Measurements from ENCODE around the gene C15orf62. TPM values are rescaled to one million over a fixed set of nuclear protein-coding genes. Genes with fewer than 3 reads are reported as not detected.

Gene C15orf62
- total RNA-seq, 4 donors from 2014 or later = 0.13 to 0.79 (median 0.22) TPM; not detected in 1

GRCh38 chr15:40747685-40748631 is 21.8 kb upstream of the C15orf62 start:
- intact Hi-C loops (cut with DNase I) = no loop called here
- no peaks in the 10 kb centered on the region for H3K4me1 ChIP-seq
- DNase-seq = no peak
- no peaks in the 10 kb centered on the region for H3K27me3 ChIP-seq
- no peaks in the 10 kb centered on the region for H3K9me3 ChIP-seq
- 89 to 91% methylated on average over 7 of the region's 7 CpGs for WGBS, 2 donors
- TF ChIP-seq, protein P1, sequence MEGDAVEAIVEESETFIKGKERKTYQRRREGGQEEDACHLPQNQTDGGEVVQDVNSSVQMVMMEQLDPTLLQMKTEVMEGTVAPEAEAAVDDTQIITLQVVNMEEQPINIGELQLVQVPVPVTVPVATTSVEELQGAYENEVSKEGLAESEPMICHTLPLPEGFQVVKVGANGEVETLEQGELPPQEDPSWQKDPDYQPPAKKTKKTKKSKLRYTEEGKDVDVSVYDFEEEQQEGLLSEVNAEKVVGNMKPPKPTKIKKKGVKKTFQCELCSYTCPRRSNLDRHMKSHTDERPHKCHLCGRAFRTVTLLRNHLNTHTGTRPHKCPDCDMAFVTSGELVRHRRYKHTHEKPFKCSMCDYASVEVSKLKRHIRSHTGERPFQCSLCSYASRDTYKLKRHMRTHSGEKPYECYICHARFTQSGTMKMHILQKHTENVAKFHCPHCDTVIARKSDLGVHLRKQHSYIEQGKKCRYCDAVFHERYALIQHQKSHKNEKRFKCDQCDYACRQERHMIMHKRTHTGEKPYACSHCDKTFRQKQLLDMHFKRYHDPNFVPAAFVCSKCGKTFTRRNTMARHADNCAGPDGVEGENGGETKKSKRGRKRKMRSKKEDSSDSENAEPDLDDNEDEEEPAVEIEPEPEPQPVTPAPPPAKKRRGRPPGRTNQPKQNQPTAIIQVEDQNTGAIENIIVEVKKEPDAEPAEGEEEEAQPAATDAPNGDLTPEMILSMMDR (IDR thresholded peaks at IDR 0.05) = no peak
- TF ChIP-seq POLR2A (IDR thresholded peaks at IDR 0.05) = no peak
- H3K36me3 ChIP-seq = peaks cover 22 to 41% of the 10 kb centered on the region in 2 donors
- no peak overlapping the region for H3K4me3 ChIP-seq (replicated peaks in 1 of 3)
- H3K27ac ChIP-seq = no peak overlapping the region

DNA sequence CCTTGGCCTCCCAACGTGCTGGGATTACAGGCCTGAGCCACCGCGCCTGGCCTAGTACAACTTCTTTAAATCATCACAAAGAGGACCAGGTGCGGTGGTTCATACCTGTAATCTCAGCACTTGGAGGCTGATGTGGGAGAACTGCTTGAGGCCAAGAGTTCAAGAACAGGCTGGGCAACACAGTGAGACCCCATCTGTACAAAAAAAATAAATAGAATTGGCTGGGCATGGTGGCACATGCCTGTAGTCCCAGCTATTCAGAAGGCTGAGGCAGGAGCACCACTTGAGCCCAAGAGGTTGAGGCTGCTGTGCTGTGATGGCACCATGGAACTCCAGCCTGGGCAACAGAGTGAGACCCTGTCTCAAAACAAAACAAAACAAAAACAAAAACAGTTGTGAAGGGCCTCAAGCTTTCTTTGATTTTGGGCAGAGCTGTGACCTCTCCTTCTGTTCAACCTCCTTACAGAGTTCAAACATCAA is 20.6 kb upstream of the C15orf62 start:
- Histone ChIP-seq H3K36me3 (peaks cover 22 to 28% of the 10 kb centered on the region in 2 donors), H3K4me1 (peaks cover 3 to 6% of the 10 kb centered on the region in 2 donors), H3K27ac (no peak overlapping the region), H3K9me3 (no peaks in the 10 kb centered on the region), H3K27me3 (no peaks in the 10 kb centered on the region), H3K4me3 (replicated peaks in 1 of 3) (no peak overlapping the region)
- TF ChIP-seq, protein P1 (IDR thresholded peaks at IDR 0.05) = no peak
- no peak for TF ChIP-seq POLR2A (IDR thresholded peaks at IDR 0.05)
- WGBS, 2 donors = 97 to 98% methylated on average over 4 of the region's 4 CpGs
- DNase-seq = no peak
- intact Hi-C loops (cut with DNase I) = no loop called here

- 90 to 100% methylated on average over 4 of the region's 4 CpGs for WGBS, 2 donors
- intact Hi-C loops (cut with DNase I) = no loop called here
- Histone ChIP-seq H3K4me1 (peaks cover 6 to 7% of the 10 kb centered on the region in 2 donors), H3K4me3 (replicated peaks in 1 of 3) (no peak overlapping the region), H3K27me3 (no peaks in the 10 kb centered on the region), H3K36me3 (peaks cover 18 to 20% of the 10 kb centered on the region in 2 donors), H3K9me3 (no peaks in the 10 kb centered on the region), H3K27ac (no peak overlapping the region)
- no peak for TF ChIP-seq POLR2A (IDR thresholded peaks at IDR 0.05)
- TF ChIP-seq, protein P1 (IDR thresholded peaks at IDR 0.05) = no peak
- no peak for DNase-seq
Observed at GRCh38 chr15:40750885-40751284, 18.9 kb upstream of the C15orf62 start.

DNA sequence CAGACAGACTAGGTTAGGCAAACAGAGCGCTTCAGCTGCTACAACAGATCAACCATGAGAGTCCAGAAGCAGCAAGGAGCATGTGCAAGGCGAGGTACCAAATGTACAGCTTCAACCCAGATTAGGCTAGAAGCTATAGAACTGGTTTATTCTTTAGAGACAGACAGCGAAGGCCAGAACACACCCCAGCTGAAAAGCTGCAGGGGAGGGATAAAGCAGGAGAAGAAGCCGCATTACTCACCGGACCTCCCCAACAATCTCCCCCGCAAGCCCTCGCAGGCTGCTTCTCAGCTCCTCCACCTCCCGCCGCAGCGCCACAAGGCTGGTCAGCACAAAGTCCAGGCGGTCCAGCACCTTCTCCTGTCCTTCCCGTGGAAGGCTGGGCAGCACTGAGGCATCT is 18.0 kb upstream of the C15orf62 start:
- no peak overlapping the region for H3K27ac ChIP-seq
- no peak overlapping the region for H3K4me3 ChIP-seq (replicated peaks in 1 of 3)
- TF ChIP-seq, protein P1 (IDR thresholded peaks at IDR 0.05) = no peak
- no peak for TF ChIP-seq POLR2A (IDR thresholded peaks at IDR 0.05)
- H3K9me3 ChIP-seq = no peaks in the 10 kb centered on the region
- peaks cover 6 to 7% of the 10 kb centered on the region in 2 donors for H3K4me1 ChIP-seq
- no peaks in the 10 kb centered on the region for H3K27me3 ChIP-seq
- 95% methylated on average over 12 of the region's 12 CpGs for WGBS, 2 donors
- no peak for DNase-seq
- peaks cover 17 to 20% of the 10 kb centered on the region in 2 donors for H3K36me3 ChIP-seq
- intact Hi-C loops (cut with DNase I) = no loop called here

DNA sequence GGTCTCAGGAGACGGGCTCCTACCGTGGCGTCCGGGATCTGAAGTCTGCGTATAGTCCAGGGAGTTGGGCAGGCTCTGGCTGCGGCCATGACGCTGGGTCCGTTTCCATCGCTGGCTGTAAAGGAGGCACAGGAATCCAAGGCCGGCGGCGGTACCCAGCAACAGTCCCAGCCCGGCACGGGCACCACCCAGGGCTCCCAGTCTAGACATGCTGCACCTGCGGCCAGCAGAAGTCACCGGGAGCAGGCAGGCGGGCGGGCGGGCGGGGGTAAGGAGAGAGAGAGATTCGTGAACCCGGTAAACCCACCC is 15.3 kb upstream of the C15orf62 start:
- DNase-seq = peak; percentile 23 to 41
- H3K4me3 ChIP-seq (replicated peaks in 1 of 3) = peak overlapping the region; percentile 55 to 93 (median 83)
- H3K9me3 ChIP-seq = no peaks in the 10 kb centered on the region
- no peak for TF ChIP-seq POLR2A (IDR thresholded peaks at IDR 0.05)
- TF ChIP-seq, protein P1 (IDR thresholded peaks at IDR 0.05) = no peak
- intact Hi-C loops (cut with DNase I) = no loop called here
- H3K27ac ChIP-seq = peak overlapping the region in 2 of 3 donors; percentile 74 to 76
- peaks cover 6 to 7% of the 10 kb centered on the region in 2 donors for H3K4me1 ChIP-seq
- H3K36me3 ChIP-seq = peaks cover 11 to 17% of the 10 kb centered on the region in 2 donors
- WGBS, 2 donors = 0% methylated on average over 5 to 7 of the region's 22 CpGs
- no peaks in the 10 kb centered on the region for H3K27me3 ChIP-seq

Measured in thyroid gland (tissue), 4 donors.